GM21825 (cell line): ENCODE results near the gene COL17A1.

ENCODE experiments used
- ATAC-seq: cut with Tn5 transposase; IDR thresholded peaks from one replicate; pipeline ENCODE4 v1.9.1; 2021; ENCODE audit warnings: mild to moderate bottlenecking, moderate library complexity; ENCODE audit not compliant: unreplicated experiment

Gene COL17A1

GRCh38 chr10:104054430-104054829 is 31.2 kb downstream of the COL17A1 start:
- ATAC-seq: no peak

GRCh38 chr10:104053201-104053600 is 32.5 kb downstream of the COL17A1 start:
- ATAC-seq: no peak

- ATAC-seq: no peak
These were observed 33.2 kb downstream of the COL17A1 start for GRCh38 chr10:104052431-104052830.

- no peak for ATAC-seq
These were observed 36.0 kb downstream of the COL17A1 start for GRCh38 chr10:104049504-104050250.

- no peak for ATAC-seq
These were observed 39.0 kb downstream of the COL17A1 start for GRCh38 chr10:104046651-104047050.

GRCh38 chr10:104045151-104046089 is 40.3 kb downstream of the COL17A1 start:
- no peak for ATAC-seq

GRCh38 chr10:104043854-104044253 is 41.8 kb downstream of the COL17A1 start:
- ATAC-seq: no peak

- no peak for ATAC-seq
These were observed 42.4 kb downstream of the COL17A1 start for GRCh38 chr10:104043185-104043830.

GRCh38 chr10:104041891-104042535 is 43.7 kb downstream of the COL17A1 start:
- ATAC-seq: no peak

- ATAC-seq: no peak
These were observed 44.6 kb downstream of the COL17A1 start for GRCh38 chr10:104040862-104041789.

GRCh38 chr10:104040382-104040781 is 45.3 kb downstream of the COL17A1 start:
- no peak for ATAC-seq

- ATAC-seq: no peak
These were observed 46.5 kb downstream of the COL17A1 start for GRCh38 chr10:104038958-104039752.

- no peak for ATAC-seq
These were observed 47.1 kb downstream of the COL17A1 start for GRCh38 chr10:104038537-104038936.

GRCh38 chr10:104037261-104037951 is 48.3 kb downstream of the COL17A1 start:
- no peak for ATAC-seq

- no peak for ATAC-seq
These were observed 49.0 kb downstream of the COL17A1 start for GRCh38 chr10:104036518-104037260.

- ATAC-seq: no peak
These were observed 49.7 kb downstream of the COL17A1 start for GRCh38 chr10:104036069-104036384.

- ATAC-seq: no peak
These were observed 50.2 kb downstream of the COL17A1 start for GRCh38 chr10:104035194-104036068.
